Superior temporal gyrus (tissue), 1 donor: Measurements from ENCODE around the gene ST6GAL2.

Experiments used
- DNase-seq: peaks from one replicate; pipeline ENCODE4 v3.0.0-alpha.2; 2016; ENCODE audit errors: extremely low spot score

Gene ST6GAL2

DNA sequence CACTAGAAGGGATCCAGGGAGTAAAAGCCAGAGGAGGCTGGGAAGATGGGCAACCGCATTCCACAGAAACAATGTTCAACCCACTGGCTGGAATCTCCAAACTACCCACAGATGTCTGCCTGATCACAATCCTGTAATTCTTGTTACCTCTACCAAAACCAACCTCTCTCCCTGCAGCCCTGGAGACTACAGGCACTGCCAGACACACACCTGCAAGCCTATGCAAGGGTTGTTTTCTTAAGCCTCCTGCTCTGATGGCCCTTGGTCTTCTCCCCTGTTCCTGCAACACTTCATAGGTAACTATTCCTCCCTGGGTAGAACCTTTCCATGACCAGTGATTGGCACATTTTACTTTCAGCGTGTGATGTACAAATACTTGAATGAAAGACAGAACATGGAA lies 21.9 kb downstream of the ST6GAL2 start:
- DNase-seq = no peak

- no peak for DNase-seq
These were observed 22.6 kb downstream of the ST6GAL2 start for GRCh38 chr2:106863387-106863786.

DNA sequence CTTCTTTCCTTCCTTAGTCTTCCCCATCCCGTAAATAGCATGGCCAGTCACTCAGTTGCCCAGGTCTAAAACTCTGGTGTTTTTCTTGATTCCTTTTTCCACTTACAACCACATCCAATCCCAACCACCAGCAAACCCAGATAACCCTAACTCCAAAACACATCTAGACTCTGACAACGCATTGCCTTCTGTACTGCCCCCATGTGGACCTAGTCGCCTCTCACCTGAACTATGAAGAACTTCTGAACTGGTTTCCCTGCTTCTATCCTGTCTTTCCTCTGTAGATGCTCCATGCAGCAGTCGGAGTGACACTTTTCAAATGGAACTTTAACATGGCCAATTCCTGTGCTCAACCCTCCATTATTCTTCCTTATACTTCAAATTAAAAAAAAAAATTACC lies 26.5 kb downstream of the ST6GAL2 start:
- no peak for DNase-seq

GRCh38 chr2:106858810-106859209 lies 27.2 kb downstream of the ST6GAL2 start:
- DNase-seq = no peak

GRCh38 chr2:106857882-106858478 lies 28.0 kb downstream of the ST6GAL2 start:
- DNase-seq = no peak

DNA sequence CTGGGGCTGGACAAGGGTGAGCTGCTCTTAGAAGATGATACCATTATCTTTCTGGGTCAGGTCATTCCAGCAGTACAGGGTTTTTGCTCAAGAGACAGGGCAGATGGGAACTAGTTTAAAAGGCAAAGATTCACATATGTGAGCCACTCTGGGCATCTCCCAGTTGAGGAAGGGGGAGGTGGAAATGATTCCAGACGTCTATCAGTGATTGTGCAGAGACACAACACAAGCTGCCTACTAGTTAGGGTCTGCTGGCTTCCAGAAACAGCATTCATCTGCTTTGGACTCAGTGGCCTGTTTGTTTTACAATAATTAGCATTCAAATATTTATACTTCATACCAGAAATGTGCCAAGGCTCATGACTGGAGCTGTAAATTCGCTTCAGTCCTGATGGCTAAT lies 32.3 kb downstream of the ST6GAL2 start:
- no peak for DNase-seq

- no peak for DNase-seq
These were observed 34.0 kb downstream of the ST6GAL2 start for GRCh38 chr2:106851881-106852501.

GRCh38 chr2:106851087-106851874 lies 34.7 kb downstream of the ST6GAL2 start:
- DNase-seq = no peak

DNA sequence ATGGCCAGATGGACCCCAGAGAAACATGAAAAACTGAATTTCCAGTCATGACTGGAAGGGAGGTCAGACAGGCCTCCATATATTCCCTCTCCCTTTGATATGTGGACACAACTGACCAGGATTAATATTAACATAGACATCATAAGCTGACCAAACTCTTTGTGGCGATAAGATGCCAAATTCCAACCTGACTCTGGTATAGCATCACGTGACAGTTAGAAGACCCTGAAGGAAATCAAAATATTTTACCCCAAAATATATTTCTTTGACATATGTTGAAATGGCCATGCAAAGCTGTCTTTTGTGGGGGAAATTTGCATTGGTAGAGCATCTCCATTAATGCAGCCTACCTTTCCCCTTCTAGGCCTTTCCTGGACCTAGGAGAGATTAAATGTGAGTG lies 36.7 kb downstream of the ST6GAL2 start:
- no peak for DNase-seq

DNA sequence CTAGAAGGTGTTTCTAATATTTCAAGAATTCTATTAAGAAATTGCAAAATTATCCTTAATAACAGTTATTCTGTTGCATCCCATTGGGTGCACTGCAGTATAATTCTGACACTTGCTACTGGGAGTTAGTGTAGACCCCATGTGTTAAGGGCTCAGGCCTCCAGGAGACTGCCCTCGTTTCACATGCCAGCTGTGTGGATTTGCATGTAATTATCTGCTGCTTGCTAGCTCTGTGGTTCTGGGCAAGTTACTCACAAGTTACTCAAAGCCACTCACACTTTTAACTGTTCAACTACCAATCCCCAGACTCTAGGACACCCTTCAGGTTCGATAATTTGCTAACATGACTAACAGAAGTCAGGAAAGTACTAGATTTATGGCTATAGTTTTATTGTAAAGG lies 38.6 kb downstream of the ST6GAL2 start:
- DNase-seq = no peak

DNA sequence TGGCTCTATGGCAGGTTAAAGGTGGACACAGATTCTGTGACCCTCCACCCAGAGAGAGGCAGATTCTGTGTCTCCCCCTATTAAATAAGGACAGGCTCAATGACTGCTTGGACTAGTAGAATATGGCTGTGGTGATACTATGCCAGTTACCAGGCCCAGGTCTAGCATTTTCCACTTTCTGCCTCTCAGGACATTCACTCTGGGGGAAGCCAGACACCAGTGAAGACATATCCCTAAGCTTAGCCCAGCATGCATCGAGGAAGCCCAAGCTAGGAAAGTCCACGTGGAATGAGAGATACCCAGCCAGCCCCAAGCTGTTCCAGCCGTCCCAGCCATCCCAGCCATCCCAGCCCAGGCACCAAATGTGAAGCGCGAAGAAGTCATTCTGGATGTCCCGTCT lies 40.3 kb downstream of the ST6GAL2 start:
- no peak for DNase-seq

GRCh38 chr2:106843910-106844250 lies 42.1 kb downstream of the ST6GAL2 start:
- no peak for DNase-seq

GRCh38 chr2:106843001-106843909 lies 42.7 kb downstream of the ST6GAL2 start:
- no peak for DNase-seq

DNA sequence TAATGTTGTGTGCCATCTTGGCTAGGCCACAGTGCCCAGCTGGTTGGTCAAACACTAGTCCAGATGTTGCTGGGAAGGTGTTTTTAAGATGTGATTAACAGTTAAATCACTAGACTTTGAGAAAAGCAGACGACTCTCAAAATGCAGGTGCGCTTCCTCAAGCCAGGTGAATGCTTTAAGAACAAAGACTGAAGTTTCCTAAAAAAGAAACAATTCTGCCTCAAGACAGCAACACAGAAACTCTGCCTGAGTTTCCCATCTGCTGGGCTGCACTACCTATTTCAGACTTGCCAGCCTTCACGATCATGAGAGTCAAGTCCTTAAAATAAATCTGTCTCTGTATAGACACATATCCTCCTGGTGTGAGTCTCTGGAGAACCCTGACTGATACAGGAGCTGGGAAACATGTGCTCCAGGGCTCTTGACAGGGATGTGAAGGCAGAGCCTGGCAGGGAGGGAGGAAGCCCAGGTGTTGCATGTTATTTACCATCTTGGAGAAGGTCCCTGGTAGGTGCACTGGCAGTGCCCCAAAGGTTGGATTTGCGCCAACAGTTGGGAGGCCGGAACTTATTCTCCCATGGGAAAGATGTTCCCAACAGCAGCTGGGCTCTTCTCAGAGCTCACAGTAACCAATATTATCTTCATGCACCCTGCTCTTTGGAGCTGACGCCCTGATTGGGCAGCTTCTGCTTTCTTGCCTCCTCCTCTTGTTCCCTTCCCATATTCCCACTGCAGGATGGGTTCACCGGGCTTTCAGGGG lies 43.9 kb downstream of the ST6GAL2 start:
- no peak for DNase-seq

- DNase-seq = no peak
These were observed 45.1 kb downstream of the ST6GAL2 start for GRCh38 chr2:106840818-106841217.

DNA sequence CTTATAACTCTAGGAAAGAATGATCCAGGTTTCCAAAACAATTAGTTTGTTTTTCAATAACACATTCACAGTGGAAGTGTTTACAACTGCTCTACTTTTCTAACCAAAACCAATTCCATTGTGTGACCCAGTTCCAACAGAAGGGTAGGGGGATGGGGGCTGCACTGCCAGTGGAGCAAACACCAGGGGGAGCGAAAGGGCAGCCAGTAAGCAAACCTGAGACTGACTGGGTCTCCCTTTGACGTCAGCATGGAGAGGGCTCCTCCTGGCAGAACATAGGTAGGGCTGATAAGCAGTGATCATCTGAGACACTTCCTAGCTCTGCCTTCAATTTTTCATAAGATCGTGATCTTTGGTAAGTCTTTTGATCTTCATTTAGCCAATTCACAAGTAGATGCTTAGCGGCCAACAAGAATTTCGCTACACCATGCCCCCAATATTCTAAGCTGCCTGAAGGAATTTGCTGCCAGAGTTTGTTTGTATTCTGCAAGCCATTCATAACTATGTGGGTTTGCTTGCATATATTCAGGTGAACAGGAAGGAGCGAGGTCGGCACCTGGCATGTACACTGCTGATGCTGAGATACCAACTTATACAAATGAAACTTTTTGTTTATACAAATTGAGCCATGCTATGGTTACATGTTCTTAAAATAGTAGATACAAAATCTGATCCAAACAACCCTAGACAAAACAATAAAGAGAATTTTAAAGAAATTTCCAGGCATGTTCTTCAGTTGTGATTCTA lies 45.9 kb downstream of the ST6GAL2 start:
- DNase-seq = no peak

GRCh38 chr2:106833256-106833655 lies 52.7 kb downstream of the ST6GAL2 start:
- no peak for DNase-seq

DNA sequence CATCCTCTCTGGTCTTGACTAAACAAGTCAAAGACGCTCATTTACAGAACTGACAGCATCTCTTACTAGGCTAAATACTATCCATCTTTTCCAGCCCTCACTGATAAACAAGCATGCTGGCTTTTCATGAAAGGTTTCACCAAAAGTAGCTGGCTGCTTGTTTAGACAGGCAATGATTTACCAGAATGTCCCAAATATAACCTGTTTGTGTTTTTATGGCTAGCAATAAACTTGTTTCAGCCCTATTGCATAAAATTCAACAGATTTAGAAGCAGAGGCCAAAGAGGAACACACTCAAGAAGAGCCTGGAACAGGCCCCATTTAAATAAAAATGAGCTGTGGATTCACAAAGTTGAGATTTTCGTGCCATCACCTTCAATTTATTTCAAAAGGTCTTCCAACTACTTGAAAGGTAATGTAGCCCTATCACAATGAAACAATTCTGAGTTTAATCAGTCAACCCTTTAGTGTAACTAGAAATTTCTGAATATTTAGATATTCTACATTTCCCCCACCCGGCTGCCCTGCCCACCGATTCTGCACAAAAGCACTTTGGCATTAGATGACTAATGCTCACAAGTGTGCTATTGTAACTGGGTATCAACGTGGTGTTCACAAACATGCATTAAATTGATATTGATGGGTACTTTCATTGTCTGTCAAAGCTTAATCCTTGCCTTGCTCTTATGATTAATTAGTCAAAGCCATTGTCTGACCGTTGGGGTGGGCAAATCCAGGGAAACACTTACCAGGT lies 54.0 kb downstream of the ST6GAL2 start:
- no peak for DNase-seq

DNA sequence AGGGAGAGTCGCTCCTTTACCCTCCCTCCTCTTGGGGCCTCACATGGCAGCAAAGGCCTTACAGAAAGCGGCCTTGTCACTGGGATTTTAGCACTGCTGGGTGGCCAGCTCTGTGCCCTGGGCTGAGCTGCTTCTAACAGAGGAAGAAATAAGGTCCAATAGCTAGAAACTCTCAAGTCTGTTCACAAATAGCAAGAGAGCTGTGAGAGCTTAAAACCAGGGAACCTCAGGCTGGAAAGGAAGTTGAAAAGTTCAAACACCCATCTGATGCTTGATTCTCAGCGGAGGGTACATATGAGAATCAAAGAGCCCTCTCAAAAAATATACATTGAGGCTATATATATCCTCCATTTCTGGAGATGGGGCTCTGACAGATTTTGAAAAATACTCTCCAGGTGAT lies 54.7 kb downstream of the ST6GAL2 start:
- no peak for DNase-seq

GRCh38 chr2:106830191-106830590 lies 55.8 kb downstream of the ST6GAL2 start:
- no peak for DNase-seq
